Mucosa of gallbladder (tissue), 1 donor: Measurements from ENCODE around the gene OPA1. TPM values are rescaled to one million over a fixed set of nuclear protein-coding genes. Genes with fewer than 3 reads are reported as not detected.

Experiments used
- DNase-seq: peaks from one replicate; pipeline ENCODE4 v3.0.0-alpha.2; 2020; ENCODE audit warnings: low spot score
- total RNA-seq: library from RNA; stranded (reverse); gene quantifications from one replicate; pipeline ENCODE4 v1.2.1, GENCODE V29; 2021
- donor health status: DM: no; HTN: no; CAD: no.

The OPA1 gene
- total RNA-seq, 1 donor from 2014 or later, result 41.5 TPM

- no peak for DNase-seq
Measured at GRCh38 chr3:193737191-193737751, 144.3 kb downstream of the OPA1 start.

GRCh38 chr3:193742628-193743027, 149.6 kb downstream of the OPA1 start:
- no peak for DNase-seq

- no peak for DNase-seq
Measured at GRCh38 chr3:193743702-193744047, 150.7 kb downstream of the OPA1 start.

- DNase-seq, result peak; percentile 70
Measured at GRCh38 chr3:193744048-193744821, 151.2 kb downstream of the OPA1 start.

GRCh38 chr3:193744822-193745684, 152.0 kb downstream of the OPA1 start:
- DNase-seq, result no peak

- DNase-seq, result no peak
Measured at GRCh38 chr3:193746832-193747231, 153.8 kb downstream of the OPA1 start.

Other genes with a start within 250 kb of the OPA1 start
- gene ATP13A5, start 214.5 kb upstream of the OPA1 start, total RNA-seq, result 0.86 TPM
- gene ATP13A4, start 38.3 kb upstream of the OPA1 start, total RNA-seq, result 47.2 TPM